HG02588 (cell line): Measurements from ENCODE around the gene CD70.
"Not testable (repeated sequence)": the region's sequence is repeated elsewhere in the genome, so short reads cannot be mapped to it uniquely, and the experiment has no call there.

Source experiments
- ATAC-seq: cut with Tn5 transposase; IDR thresholded peaks from one replicate; pipeline ENCODE4 v1.9.1; 2021; ENCODE audit warnings: mild to moderate bottlenecking, moderate library complexity; ENCODE audit not compliant: unreplicated experiment

The CD70 gene

DNA sequence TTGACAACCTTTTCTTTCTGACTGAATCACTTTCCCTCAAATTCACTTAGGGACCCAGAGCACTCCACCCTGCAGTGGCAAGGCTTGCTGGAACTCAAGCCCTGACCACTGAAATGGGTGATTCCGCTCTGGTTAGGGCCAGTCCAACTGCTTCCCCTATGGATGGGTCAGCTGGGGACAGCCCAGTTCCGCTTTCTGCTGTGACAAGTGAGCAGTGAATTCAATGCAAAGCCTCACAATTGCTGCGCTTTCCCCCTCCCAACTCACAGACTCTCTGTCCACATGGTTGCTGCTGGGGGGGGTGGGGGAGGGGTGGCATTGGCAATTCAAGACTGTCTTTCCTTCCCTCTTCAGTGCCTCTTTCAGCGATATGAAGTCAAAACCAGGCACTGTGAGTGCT, 18.7 kb downstream of the CD70 start:
- no peak for ATAC-seq

DNA sequence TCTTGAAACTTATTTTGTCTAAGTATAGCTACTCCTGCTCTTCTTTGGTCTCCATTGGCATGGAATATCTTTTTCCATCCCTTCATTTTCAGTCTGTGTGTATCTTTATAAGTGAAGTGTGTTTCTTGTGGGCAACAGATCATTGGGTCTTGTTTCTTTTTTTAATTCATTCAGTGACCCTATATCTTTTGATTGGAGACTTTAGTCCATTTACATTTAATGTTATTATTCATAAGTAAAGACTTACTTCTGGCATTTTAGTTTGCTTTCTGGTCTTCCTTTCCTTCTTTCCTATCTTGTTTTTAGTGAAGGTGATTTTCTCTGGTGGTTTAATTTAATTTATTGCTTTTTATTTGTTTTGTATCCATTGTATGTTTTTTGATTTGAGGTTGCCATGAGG, 19.8 kb downstream of the CD70 start:
- no peak for ATAC-seq

DNA sequence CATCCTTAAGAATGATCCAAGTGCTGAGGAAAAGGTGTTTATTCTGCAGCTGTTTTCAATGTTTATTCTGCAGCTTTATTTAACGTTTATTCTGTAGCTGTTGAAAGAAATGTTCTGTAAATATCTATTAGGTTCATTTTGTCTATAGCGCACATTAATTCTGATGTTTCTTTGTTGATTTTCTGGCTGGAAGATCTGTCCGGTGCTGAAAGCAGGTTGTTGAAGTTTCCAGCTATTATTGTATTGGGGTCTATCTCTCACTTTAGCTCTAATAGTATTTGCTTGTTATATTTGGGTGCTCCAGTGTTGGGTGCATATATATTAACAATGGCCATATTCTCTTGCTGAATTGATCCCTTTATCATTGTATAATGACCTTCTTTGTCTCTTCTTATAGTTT, 20.2 kb downstream of the CD70 start:
- no peak for ATAC-seq

- no peak for ATAC-seq
Observed at GRCh38 chr19:6568816-6569215, 22.1 kb downstream of the CD70 start.

GRCh38 chr19:6568010-6568526, 22.9 kb downstream of the CD70 start:
- no peak for ATAC-seq

GRCh38 chr19:6566727-6567126, 24.2 kb downstream of the CD70 start:
- ATAC-seq = not testable (repeated sequence)

- no peak for ATAC-seq
Observed at GRCh38 chr19:6564393-6564792, 26.6 kb downstream of the CD70 start.

- ATAC-seq = not testable (repeated sequence)
Observed at GRCh38 chr19:6562437-6562836, 28.5 kb downstream of the CD70 start.

GRCh38 chr19:6556480-6557195, 34.3 kb downstream of the CD70 start:
- ATAC-seq = no peak

GRCh38 chr19:6556043-6556449, 34.9 kb downstream of the CD70 start:
- no peak for ATAC-seq

GRCh38 chr19:6551607-6552450, 39.1 kb downstream of the CD70 start:
- ATAC-seq = no peak

DNA sequence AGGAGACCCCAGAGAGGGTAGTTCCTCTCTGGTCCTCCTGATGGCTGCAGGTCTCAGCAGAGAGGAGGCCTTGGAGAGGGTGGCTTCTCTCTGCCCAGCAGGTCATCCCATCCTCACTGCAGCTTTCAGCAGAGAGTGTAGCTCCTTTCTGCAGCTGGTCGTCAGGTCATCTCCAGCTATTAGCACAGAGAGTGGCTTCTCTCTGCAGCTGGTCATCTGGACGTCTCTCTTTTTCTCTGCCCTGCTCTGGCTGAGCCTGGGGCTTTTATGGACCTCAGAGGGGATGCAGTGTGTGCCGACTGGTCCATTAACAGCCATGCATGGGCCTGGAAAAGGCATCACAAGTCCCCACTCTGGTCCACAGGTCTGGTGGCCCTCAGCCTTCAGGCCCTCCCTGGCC, 39.9 kb downstream of the CD70 start:
- no peak for ATAC-seq

DNA sequence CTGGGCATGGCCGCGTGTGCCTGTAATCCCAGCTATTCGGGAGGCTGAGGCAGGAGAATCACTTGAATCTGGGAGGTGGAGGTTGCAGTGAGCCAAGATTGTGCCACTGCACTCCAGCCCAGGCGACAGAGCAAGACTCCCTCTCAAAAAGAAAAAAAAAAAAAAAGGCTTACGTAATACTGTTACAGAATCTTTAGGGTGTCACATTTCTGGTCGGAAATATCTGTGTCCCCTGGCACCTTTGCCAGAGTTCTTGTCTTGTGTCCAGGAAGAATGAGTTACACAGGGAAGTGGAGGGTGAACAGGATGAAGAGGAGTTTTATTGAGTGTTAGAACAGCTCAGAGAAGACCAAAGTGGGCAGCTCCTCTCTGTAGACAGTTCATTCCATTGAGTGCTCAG, 40.3 kb downstream of the CD70 start:
- not testable (repeated sequence) for ATAC-seq

DNA sequence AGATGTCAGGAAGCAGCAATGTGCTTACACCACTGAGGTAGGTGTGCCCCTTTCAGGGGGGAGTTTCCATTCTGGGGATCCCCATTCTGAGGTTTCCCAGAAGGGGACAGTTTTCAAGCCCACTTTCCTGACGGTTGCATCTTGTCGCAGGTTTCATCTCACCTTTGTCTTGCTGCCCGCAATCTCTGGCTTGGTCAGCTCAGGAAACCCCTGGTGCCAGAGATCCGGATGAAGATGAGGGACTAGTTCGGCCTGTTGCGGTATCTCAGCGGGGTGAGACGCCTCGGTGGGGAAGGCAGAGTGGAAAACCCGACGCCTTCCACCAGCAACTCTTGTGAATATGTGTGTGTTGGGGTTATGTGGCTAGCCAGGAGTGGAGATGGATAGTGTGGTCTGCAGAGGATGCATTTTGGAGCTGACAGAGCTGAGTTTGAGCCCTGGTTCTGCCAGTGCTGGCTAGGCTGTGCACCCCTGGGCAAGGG, 47.0 kb downstream of the CD70 start:
- ATAC-seq = no peak

GRCh38 chr19:6540918-6541689, 49.8 kb downstream of the CD70 start:
- no peak for ATAC-seq

GRCh38 chr19:6539514-6539913, 51.4 kb downstream of the CD70 start:
- no peak for ATAC-seq
